ENCODE measurements around the gene RAVER1. TPM values are rescaled to one million over a fixed set of nuclear protein-coding genes. Genes with fewer than 3 reads are reported as not detected.

RAVER1 gene
- total and polyA plus RNA-seq, 9 of the 15 experiments (the other 6 are each of a cell fraction or from before 2014, with no cell fraction given): 0.06 to 113 (median 7.0) TPM

DNA sequence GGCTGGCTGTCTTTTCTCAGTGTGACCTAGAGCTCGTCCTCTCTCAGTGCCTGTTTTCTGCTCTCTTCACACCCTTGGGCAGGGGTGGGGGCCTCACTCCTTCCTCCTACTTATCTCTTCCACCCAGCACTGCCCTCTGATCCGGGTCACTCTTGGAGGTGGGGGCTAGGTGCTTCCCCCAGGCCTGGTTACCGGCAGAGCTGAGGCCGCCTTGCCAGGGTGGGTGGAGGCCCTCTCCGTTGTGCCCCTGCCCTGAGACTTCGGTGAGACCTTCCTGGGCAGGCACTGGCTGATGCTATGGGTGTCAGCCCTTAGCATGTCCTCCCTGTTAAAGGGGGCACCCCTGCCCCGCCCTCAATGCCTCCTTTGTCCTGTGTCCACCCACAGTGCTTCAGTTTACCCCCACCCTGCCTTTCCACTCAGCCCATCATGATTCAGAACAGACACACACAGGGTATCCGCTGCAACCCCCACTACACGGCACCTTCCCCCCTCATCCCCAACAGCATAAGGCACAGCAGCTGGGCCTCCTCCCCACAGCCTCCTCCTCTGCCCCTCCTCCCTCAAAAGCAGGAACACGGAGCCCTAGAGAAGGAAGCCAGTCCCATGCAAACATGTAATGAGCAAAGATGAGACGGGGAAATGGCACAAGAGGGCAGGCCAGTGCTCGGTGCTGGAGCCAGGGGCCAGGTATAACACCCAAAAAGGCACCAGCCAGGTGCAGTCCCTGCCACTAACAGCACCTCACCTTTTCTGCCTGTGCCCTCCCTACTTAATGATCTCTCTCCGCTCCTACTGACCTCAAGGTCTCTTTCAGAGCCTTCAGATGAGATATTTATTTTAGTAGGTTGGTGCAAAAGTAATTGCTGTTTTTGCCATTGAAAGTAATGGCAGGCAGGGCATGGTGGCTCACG, 33.5 kb downstream of the RAVER1 start (continued):
- TF ChIP-seq, protein P1, sequence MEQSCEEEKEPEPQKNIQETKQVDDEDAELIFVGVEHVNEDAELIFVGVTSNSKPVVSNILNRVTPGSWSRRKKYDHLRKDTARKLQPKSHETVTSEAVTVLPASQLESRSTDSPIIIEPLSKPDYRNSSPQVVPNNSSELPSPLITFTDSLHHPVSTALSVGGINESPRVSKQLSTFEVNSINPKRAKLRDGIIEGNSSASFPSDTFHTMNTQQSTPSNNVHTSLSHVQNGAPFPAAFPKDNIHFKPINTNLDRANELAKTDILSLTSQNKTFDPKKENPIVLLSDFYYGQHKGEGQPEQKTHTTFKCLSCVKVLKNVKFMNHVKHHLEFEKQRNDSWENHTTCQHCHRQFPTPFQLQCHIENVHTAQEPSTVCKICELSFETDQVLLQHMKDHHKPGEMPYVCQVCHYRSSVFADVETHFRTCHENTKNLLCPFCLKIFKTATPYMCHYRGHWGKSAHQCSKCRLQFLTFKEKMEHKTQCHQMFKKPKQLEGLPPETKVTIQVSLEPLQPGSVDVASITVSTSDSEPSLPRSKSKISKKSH (CRISPR knock-in tag; IDR thresholded peaks at IDR 0.05): no peak
- TF ChIP-seq KDM1A (IDR thresholded peaks at IDR 0.05) (peak in 1 of 2 experiments; percentile 81; a peak in 3 of 4 replicates), RNF2 (IDR thresholded peaks at IDR 0.05) (peak; percentile 96), SMARCA4 (IDR thresholded peaks at IDR 0.05) (peak; percentile 92), CEBPG (CRISPR knock-in tag; IDR thresholded peaks at IDR 0.05) (no peak), CEBPG (tag; conservative IDR thresholded peaks at IDR 0.05 in 1 of 2, IDR thresholded peaks at IDR 0.05 in 1 of 2) (no peak), TAF9B (IDR thresholded peaks at IDR 0.05; ENCODE audit: partially characterized antibody) (no peak), ZC3H4 (CRISPR knock-in tag; IDR thresholded peaks at IDR 0.05; ENCODE audit: borderline replicate concordance) (no peak), MEF2A (IDR thresholded peaks at IDR 0.05; ENCODE audit: control insufficient read depth, low read depth, low read length) (no peak), BRD4 (IDR thresholded peaks at IDR 0.05) (no peak), NCOA2 (IDR thresholded peaks at IDR 0.05; ENCODE audit: partially characterized antibody in 2 of 2) (no peak)
- TF ChIP-seq, protein P2, sequence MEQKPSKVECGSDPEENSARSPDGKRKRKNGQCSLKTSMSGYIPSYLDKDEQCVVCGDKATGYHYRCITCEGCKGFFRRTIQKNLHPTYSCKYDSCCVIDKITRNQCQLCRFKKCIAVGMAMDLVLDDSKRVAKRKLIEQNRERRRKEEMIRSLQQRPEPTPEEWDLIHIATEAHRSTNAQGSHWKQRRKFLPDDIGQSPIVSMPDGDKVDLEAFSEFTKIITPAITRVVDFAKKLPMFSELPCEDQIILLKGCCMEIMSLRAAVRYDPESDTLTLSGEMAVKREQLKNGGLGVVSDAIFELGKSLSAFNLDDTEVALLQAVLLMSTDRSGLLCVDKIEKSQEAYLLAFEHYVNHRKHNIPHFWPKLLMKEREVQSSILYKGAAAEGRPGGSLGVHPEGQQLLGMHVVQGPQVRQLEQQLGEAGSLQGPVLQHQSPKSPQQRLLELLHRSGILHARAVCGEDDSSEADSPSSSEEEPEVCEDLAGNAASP (IDR thresholded peaks at IDR 0.05): no peak

All from K562 (cell line).